ENCODE measurements around the gene GPR158. TPM values are rescaled to one million over a fixed set of nuclear protein-coding genes. Genes with fewer than 3 reads are reported as not detected.

The GPR158 gene
- total RNA-seq, 3 donors from 2014 or later (not counting 1 experiment from before 2014, with no cell fraction given): not detected

- H3K36me3 Mint-ChIP-seq: no peaks in the 10 kb centered on the region
- no peaks in the 10 kb centered on the region for H3K27me3 ChIP-seq (ENCODE audit: control insufficient read depth, insufficient read depth, low read length)
- no peaks in the 10 kb centered on the region for H3K4me1 ChIP-seq (ENCODE audit: control insufficient read depth, insufficient read depth, low read length)
- no peak overlapping the region for H3K27ac Mint-ChIP-seq
- H3K9me3 ChIP-seq (ENCODE audit: control insufficient read depth, insufficient read depth, low read length): no peaks in the 10 kb centered on the region
- no peak for TF ChIP-seq CTCF (IDR thresholded peaks at IDR 0.05)
- ATAC-seq: no peak
- no peak overlapping the region for H3K27ac ChIP-seq (ENCODE audit: low read length)
- no peak overlapping the region for H3K4me3 ChIP-seq (ENCODE audit: low read length)
- peaks cover 0 to 5% of the 10 kb centered on the region in 2 donors for H3K9me3 Mint-ChIP-seq
- no peaks in the 10 kb centered on the region for H3K36me3 ChIP-seq (ENCODE audit: control insufficient read depth, insufficient read depth, low read length)
- 78% methylated on average over 1 of the region's 2 CpGs for WGBS (ENCODE audit: insufficient coverage)
- no peak overlapping the region for H3K4me3 Mint-ChIP-seq
- intact Hi-C loops (cut with micrococcal nuclease): no loop called here
- no peak for DNase-seq
- H3K4me1 Mint-ChIP-seq: no peaks in the 10 kb centered on the region
- H3K27me3 Mint-ChIP-seq (ENCODE audit: low read depth in 2 of 2): no peaks in the 10 kb centered on the region
Observed at GRCh38 chr10:25232204-25232603, 57.4 kb downstream of the GPR158 start.

- Histone ChIP-seq H3K4me3 (ENCODE audit: low read length) (no peak overlapping the region), H3K9me3 (ENCODE audit: control insufficient read depth, insufficient read depth, low read length) (no peaks in the 10 kb centered on the region), H3K27ac (ENCODE audit: low read length) (no peak overlapping the region), H3K27me3 (ENCODE audit: control insufficient read depth, insufficient read depth, low read length) (no peaks in the 10 kb centered on the region), H3K36me3 (ENCODE audit: control insufficient read depth, insufficient read depth, low read length) (no peaks in the 10 kb centered on the region), H3K4me1 (ENCODE audit: control insufficient read depth, insufficient read depth, low read length) (no peaks in the 10 kb centered on the region)
- Mint-ChIP-seq H3K27ac (no peak overlapping the region), H3K4me3 (no peak overlapping the region), H3K36me3 (no peaks in the 10 kb centered on the region), H3K9me3 (peaks cover 9 to 10% of the 10 kb centered on the region in 2 donors), H3K4me1 (no peaks in the 10 kb centered on the region), H3K27me3 (ENCODE audit: low read depth in 2 of 2) (no peaks in the 10 kb centered on the region)
- no peak for TF ChIP-seq CTCF (IDR thresholded peaks at IDR 0.05)
- intact Hi-C loops (cut with micrococcal nuclease): no loop called here
- 57% methylated on average over 1 of the region's 1 CpG for WGBS (ENCODE audit: insufficient coverage)
- no peak for DNase-seq
- no peak for ATAC-seq
Observed at GRCh38 chr10:25245165-25245564, 70.4 kb downstream of the GPR158 start.

GRCh38 chr10:25257646-25258045, 82.8 kb downstream of the GPR158 start:
- 100% methylated on average over 4 of the region's 5 CpGs for WGBS (ENCODE audit: insufficient coverage)
- Histone ChIP-seq H3K36me3 (ENCODE audit: control insufficient read depth, insufficient read depth, low read length) (no peaks in the 10 kb centered on the region), H3K27me3 (ENCODE audit: control insufficient read depth, insufficient read depth, low read length) (no peaks in the 10 kb centered on the region), H3K27ac (ENCODE audit: low read length) (no peak overlapping the region), H3K4me3 (ENCODE audit: low read length) (no peak overlapping the region), H3K9me3 (ENCODE audit: control insufficient read depth, insufficient read depth, low read length) (no peaks in the 10 kb centered on the region), H3K4me1 (ENCODE audit: control insufficient read depth, insufficient read depth, low read length) (no peaks in the 10 kb centered on the region)
- no peak for TF ChIP-seq CTCF (IDR thresholded peaks at IDR 0.05)
- Mint-ChIP-seq H3K27me3 (ENCODE audit: low read depth in 2 of 2) (no peaks in the 10 kb centered on the region), H3K4me3 (no peak overlapping the region), H3K9me3 (peaks cover 0 to 5% of the 10 kb centered on the region in 2 donors), H3K4me1 (no peaks in the 10 kb centered on the region), H3K36me3 (no peaks in the 10 kb centered on the region), H3K27ac (no peak overlapping the region)
- ATAC-seq (no peak), DNase-seq (no peak)
- intact Hi-C loops (cut with micrococcal nuclease): no loop called here

- Histone ChIP-seq H3K4me1 (ENCODE audit: control insufficient read depth, insufficient read depth, low read length) (no peaks in the 10 kb centered on the region), H3K36me3 (ENCODE audit: control insufficient read depth, insufficient read depth, low read length) (no peaks in the 10 kb centered on the region), H3K27me3 (ENCODE audit: control insufficient read depth, insufficient read depth, low read length) (no peaks in the 10 kb centered on the region), H3K27ac (ENCODE audit: low read length) (no peak overlapping the region), H3K4me3 (ENCODE audit: low read length) (no peak overlapping the region), H3K9me3 (ENCODE audit: control insufficient read depth, insufficient read depth, low read length) (no peaks in the 10 kb centered on the region)
- no peaks in the 10 kb centered on the region for H3K27me3 Mint-ChIP-seq (ENCODE audit: low read depth in 2 of 2)
- H3K4me3 Mint-ChIP-seq: no peak overlapping the region
- no peak for DNase-seq
- peaks cover 0 to 6% of the 10 kb centered on the region in 2 donors for H3K9me3 Mint-ChIP-seq
- intact Hi-C loops (cut with micrococcal nuclease): no loop called here
- no peak for ATAC-seq
- no peak overlapping the region for H3K27ac Mint-ChIP-seq
- H3K4me1 Mint-ChIP-seq: no peaks in the 10 kb centered on the region
- TF ChIP-seq CTCF (IDR thresholded peaks at IDR 0.05): no peak
- no peaks in the 10 kb centered on the region for H3K36me3 Mint-ChIP-seq
- 58% methylated on average over 2 of the region's 2 CpGs for WGBS (ENCODE audit: insufficient coverage)
Observed at GRCh38 chr10:25261110-25261509, 86.3 kb downstream of the GPR158 start.

Data from natural killer cell (primary cell).